Muscle layer of colon (tissue), 2 donors: Measurements from ENCODE around the gene DSCAM.

ENCODE experiments used
- H3K27ac ChIP-seq: one replicate; pipeline ENCODE4 v1.7.0; 2013; ENCODE audit warnings: low read depth, mild to moderate bottlenecking, low read length, moderate library complexity
- H3K27me3 ChIP-seq, 2 donors: one replicate each; pipeline ENCODE4 v1.7.0; 2013; ENCODE audit warnings: low read length in 2 of 2, mild to moderate bottlenecking in 2 of 2; ENCODE audit not compliant: insufficient read depth in 2 of 2, control insufficient read depth in 1 of 2
- H3K36me3 ChIP-seq: one replicate; pipeline ENCODE4 v1.7.0; 2013; ENCODE audit warnings: mild to moderate bottlenecking, low read length; ENCODE audit not compliant: insufficient read depth
- H3K4me1 ChIP-seq: one replicate; pipeline ENCODE4 v1.7.0; 2013; ENCODE audit warnings: mild to moderate bottlenecking, low read length; ENCODE audit not compliant: insufficient read depth
- H3K4me3 ChIP-seq, 2 donors: one replicate each; pipeline ENCODE4 v1.7.0; 2013; ENCODE audit warnings: low read length in 2 of 2, low read depth in 1 of 2, mild to moderate bottlenecking in 1 of 2, moderate library complexity in 1 of 2
- H3K9ac ChIP-seq: one replicate; pipeline ENCODE4 v1.7.0; 2013; ENCODE audit warnings: low read length
- H3K9me3 ChIP-seq: one replicate; pipeline ENCODE4 v1.7.0; 2013; ENCODE audit warnings: mild to moderate bottlenecking, low read length
- donor health status: abdominal sarcoma.
- donor health status: Adenocarcinoma of cecum.

DSCAM gene

GRCh38 chr21:40797891-40798290 lies 49.1 kb downstream of the DSCAM start:
- H3K4me1 ChIP-seq: no peaks in the 10 kb centered on the region
- H3K9me3 ChIP-seq: no peaks in the 10 kb centered on the region
- no peaks in the 10 kb centered on the region for H3K27me3 ChIP-seq
- no peaks in the 10 kb centered on the region for H3K36me3 ChIP-seq
- no peak overlapping the region for H3K27ac ChIP-seq
- no peak overlapping the region for H3K9ac ChIP-seq
- H3K4me3 ChIP-seq: no peak overlapping the region

- H3K4me3 ChIP-seq: no peak overlapping the region
- no peaks in the 10 kb centered on the region for H3K36me3 ChIP-seq
- H3K9me3 ChIP-seq: no peaks in the 10 kb centered on the region
- H3K27ac ChIP-seq: no peak overlapping the region
- no peaks in the 10 kb centered on the region for H3K4me1 ChIP-seq
- no peaks in the 10 kb centered on the region for H3K27me3 ChIP-seq
- H3K9ac ChIP-seq: no peak overlapping the region
Measured at GRCh38 chr21:40797410-40797809, 49.5 kb downstream of the DSCAM start.

DNA sequence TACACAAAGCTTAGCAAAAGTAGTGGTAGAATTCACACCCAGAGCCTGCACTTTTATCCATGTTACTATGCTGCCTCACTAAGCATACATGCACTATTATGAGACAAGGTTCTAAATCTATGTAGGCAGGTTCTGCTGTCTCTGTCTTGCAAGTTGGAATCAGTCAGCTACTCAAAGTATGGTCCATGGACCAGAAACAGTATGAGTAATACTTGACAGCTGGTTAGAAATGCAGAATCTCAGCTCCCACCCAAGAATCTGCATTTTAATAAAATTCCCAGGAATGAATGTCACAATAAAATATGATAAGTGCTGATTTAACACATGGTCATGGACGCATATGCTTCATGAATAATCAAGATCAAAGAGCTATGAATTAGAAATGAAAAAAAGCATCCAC lies 50.5 kb downstream of the DSCAM start:
- no peaks in the 10 kb centered on the region for H3K4me1 ChIP-seq
- no peak overlapping the region for H3K4me3 ChIP-seq
- H3K9ac ChIP-seq: no peak overlapping the region
- no peak overlapping the region for H3K27ac ChIP-seq
- H3K27me3 ChIP-seq: no peaks in the 10 kb centered on the region
- H3K36me3 ChIP-seq: no peaks in the 10 kb centered on the region
- H3K9me3 ChIP-seq: no peaks in the 10 kb centered on the region

GRCh38 chr21:40795313-40795712 lies 51.6 kb downstream of the DSCAM start:
- Histone ChIP-seq H3K27ac (no peak overlapping the region), H3K9me3 (no peaks in the 10 kb centered on the region), H3K36me3 (no peaks in the 10 kb centered on the region), H3K4me1 (no peaks in the 10 kb centered on the region), H3K9ac (no peak overlapping the region), H3K27me3 (no peaks in the 10 kb centered on the region), H3K4me3 (no peak overlapping the region)

GRCh38 chr21:40792691-40793456 lies 54.1 kb downstream of the DSCAM start:
- Histone ChIP-seq H3K27me3 (no peaks in the 10 kb centered on the region), H3K4me1 (no peaks in the 10 kb centered on the region), H3K4me3 (no peak overlapping the region), H3K9ac (no peak overlapping the region), H3K36me3 (no peaks in the 10 kb centered on the region), H3K9me3 (no peaks in the 10 kb centered on the region), H3K27ac (no peak overlapping the region)

DNA sequence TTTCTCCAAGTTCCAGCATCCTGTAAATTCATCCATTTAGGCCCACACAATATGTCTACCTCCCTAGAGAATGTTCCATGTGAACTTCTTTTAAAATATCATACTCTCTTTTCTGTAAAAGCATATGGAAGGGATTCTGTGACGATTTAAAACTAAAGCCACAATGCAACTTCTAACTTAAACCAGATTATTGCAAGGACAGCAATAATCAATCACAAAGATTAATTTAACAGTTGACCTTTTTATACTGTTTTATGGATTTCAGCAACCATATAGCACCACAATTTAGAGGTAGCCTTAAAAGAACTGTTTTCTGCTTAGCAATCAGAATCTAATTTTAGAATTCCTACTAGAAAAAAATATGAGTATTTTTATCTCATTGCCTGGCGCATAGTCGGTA lies 58.3 kb downstream of the DSCAM start:
- no peaks in the 10 kb centered on the region for H3K4me1 ChIP-seq
- no peaks in the 10 kb centered on the region for H3K36me3 ChIP-seq
- H3K27me3 ChIP-seq: no peaks in the 10 kb centered on the region
- H3K9me3 ChIP-seq: no peaks in the 10 kb centered on the region
- H3K27ac ChIP-seq: no peak overlapping the region
- H3K4me3 ChIP-seq: no peak overlapping the region
- H3K9ac ChIP-seq: no peak overlapping the region

- Histone ChIP-seq H3K27ac (no peak overlapping the region), H3K9me3 (no peaks in the 10 kb centered on the region), H3K27me3 (no peaks in the 10 kb centered on the region), H3K9ac (no peak overlapping the region), H3K36me3 (no peaks in the 10 kb centered on the region), H3K4me1 (no peaks in the 10 kb centered on the region), H3K4me3 (no peak overlapping the region)
Measured at GRCh38 chr21:40783404-40783803, 63.6 kb downstream of the DSCAM start.

- H3K4me1 ChIP-seq: no peaks in the 10 kb centered on the region
- no peaks in the 10 kb centered on the region for H3K9me3 ChIP-seq
- no peak overlapping the region for H3K4me3 ChIP-seq
- H3K27me3 ChIP-seq: no peaks in the 10 kb centered on the region
- H3K9ac ChIP-seq: no peak overlapping the region
- H3K27ac ChIP-seq: no peak overlapping the region
- no peaks in the 10 kb centered on the region for H3K36me3 ChIP-seq
Measured at GRCh38 chr21:40770435-40771055, 76.4 kb downstream of the DSCAM start.

DNA sequence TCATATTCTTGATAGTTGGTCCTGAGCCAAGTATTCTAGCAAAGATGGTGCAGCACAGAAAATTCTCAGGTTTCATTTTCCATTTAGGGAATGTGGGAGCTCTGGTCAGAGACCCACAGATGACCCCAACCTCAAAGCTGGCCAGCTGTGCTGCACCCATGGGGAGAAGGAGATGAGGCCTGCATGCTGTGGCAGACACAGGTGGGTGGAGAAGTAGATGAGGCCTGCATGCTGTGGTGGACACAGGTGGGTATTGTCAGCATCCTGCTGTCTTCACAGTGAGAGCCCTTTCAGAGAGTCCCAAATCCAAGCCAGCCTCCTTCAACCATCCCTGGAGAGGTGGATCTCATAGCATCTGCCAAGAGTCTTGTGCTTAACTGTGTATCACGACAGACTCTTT lies 77.7 kb downstream of the DSCAM start:
- H3K27ac ChIP-seq: no peak overlapping the region
- no peaks in the 10 kb centered on the region for H3K27me3 ChIP-seq
- no peaks in the 10 kb centered on the region for H3K9me3 ChIP-seq
- H3K9ac ChIP-seq: no peak overlapping the region
- H3K36me3 ChIP-seq: no peaks in the 10 kb centered on the region
- H3K4me3 ChIP-seq: no peak overlapping the region
- H3K4me1 ChIP-seq: no peaks in the 10 kb centered on the region

- H3K36me3 ChIP-seq: no peaks in the 10 kb centered on the region
- H3K27me3 ChIP-seq: no peaks in the 10 kb centered on the region
- no peak overlapping the region for H3K27ac ChIP-seq
- no peak overlapping the region for H3K9ac ChIP-seq
- no peak overlapping the region for H3K4me3 ChIP-seq
- H3K9me3 ChIP-seq: no peaks in the 10 kb centered on the region
- H3K4me1 ChIP-seq: no peaks in the 10 kb centered on the region
Measured at GRCh38 chr21:40768056-40768455, 78.9 kb downstream of the DSCAM start.

- no peaks in the 10 kb centered on the region for H3K9me3 ChIP-seq
- H3K27me3 ChIP-seq: no peaks in the 10 kb centered on the region
- H3K4me1 ChIP-seq: no peaks in the 10 kb centered on the region
- H3K27ac ChIP-seq: no peak overlapping the region
- H3K9ac ChIP-seq: no peak overlapping the region
- H3K36me3 ChIP-seq: no peaks in the 10 kb centered on the region
- no peak overlapping the region for H3K4me3 ChIP-seq
Measured at GRCh38 chr21:40766381-40766780, 80.6 kb downstream of the DSCAM start.

GRCh38 chr21:40765811-40766210 lies 81.1 kb downstream of the DSCAM start:
- no peak overlapping the region for H3K9ac ChIP-seq
- H3K27ac ChIP-seq: no peak overlapping the region
- H3K27me3 ChIP-seq: no peaks in the 10 kb centered on the region
- H3K4me1 ChIP-seq: no peaks in the 10 kb centered on the region
- no peak overlapping the region for H3K4me3 ChIP-seq
- H3K36me3 ChIP-seq: no peaks in the 10 kb centered on the region
- H3K9me3 ChIP-seq: no peaks in the 10 kb centered on the region
